Measurements from ENCODE around the gene ZNF785.
A peak's percentile ranks its signal among the peaks of the same experiment; 100 is the strongest.
"Not testable (repeated sequence)": the region's sequence is repeated elsewhere in the genome, so short reads cannot be mapped to it uniquely, and the experiment has no call there.

The ZNF785 gene

GRCh38 chr16:30536391-30537024, 49.0 kb downstream of the ZNF785 start:
- DNase-seq = not testable (repeated sequence)

- DNase-seq = peak; percentile 73
These were observed 49.7 kb downstream of the ZNF785 start for GRCh38 chr16:30535777-30536190.

- no peak for DNase-seq
These were observed 50.3 kb downstream of the ZNF785 start for GRCh38 chr16:30535106-30535776.

GRCh38 chr16:30534368-30535105, 51.0 kb downstream of the ZNF785 start, which contains the start of gene ZNF747:
ZNF747 (minus strand) TSS chr16:30534858; CDS start chr16:30534679, 179 bp downstream.
- DNase-seq = peak; percentile 93

- DNase-seq = peak; percentile 27
These were observed 51.6 kb downstream of the ZNF785 start for GRCh38 chr16:30533748-30534367.

GRCh38 chr16:30533146-30533522, 52.4 kb downstream of the ZNF785 start:
- no peak for DNase-seq

- DNase-seq = no peak
These were observed 53.0 kb downstream of the ZNF785 start for GRCh38 chr16:30532285-30533145.
